HG03196 (cell line): ENCODE measurements around the gene RCAN3.
"Not testable (repeated sequence)": the region's sequence is repeated elsewhere in the genome, so short reads cannot be mapped to it uniquely, and the experiment has no call there.

Source experiments
- ATAC-seq: cut with Tn5 transposase; IDR thresholded peaks from one replicate; pipeline ENCODE4 v1.9.1; 2021; ENCODE audit not compliant: unreplicated experiment

Gene RCAN3

DNA sequence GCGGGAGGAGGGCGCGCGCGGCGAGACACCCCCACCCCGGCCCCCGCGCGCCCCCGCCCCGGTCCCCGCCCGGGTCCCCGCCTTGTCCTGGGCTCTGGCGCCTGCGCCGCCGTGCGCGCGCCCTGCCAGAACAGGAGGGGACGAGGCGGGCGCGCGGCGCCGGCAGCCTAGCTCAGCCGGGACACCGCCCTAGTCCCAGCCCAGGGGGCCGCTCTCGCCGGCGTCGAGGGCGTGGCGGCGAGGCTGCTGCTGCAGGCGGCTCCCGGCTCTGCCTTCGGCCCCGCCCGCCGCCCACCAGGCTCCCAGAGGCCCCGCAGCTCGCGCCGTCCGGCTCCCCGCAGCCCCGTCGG lies at the start of gene RCAN3:
Gene RCAN3, plus strand, starts transcription at position 128 of the 350 bp plus-strand sequence. CDS start 11,537 bp downstream, outside the sequence.
- no peak for ATAC-seq

- no peak for ATAC-seq
Measured at GRCh38 chr1:24452922-24453485, 49.6 kb upstream of the RCAN3 start.

GRCh38 chr1:24454673-24455072 lies 48.0 kb upstream of the RCAN3 start:
- ATAC-seq: no peak

- no peak for ATAC-seq
Measured at GRCh38 chr1:24455272-24455671, 47.4 kb upstream of the RCAN3 start.

GRCh38 chr1:24457866-24458265 lies 44.8 kb upstream of the RCAN3 start:
- ATAC-seq: no peak

GRCh38 chr1:24459551-24460266 lies 42.9 kb upstream of the RCAN3 start:
- ATAC-seq: no peak

GRCh38 chr1:24462128-24462527 lies 40.5 kb upstream of the RCAN3 start:
- not testable (repeated sequence) for ATAC-seq

- no peak for ATAC-seq
Measured at GRCh38 chr1:24463776-24464735, 38.6 kb upstream of the RCAN3 start.

GRCh38 chr1:24465099-24465498 lies 37.5 kb upstream of the RCAN3 start:
- ATAC-seq: no peak

DNA sequence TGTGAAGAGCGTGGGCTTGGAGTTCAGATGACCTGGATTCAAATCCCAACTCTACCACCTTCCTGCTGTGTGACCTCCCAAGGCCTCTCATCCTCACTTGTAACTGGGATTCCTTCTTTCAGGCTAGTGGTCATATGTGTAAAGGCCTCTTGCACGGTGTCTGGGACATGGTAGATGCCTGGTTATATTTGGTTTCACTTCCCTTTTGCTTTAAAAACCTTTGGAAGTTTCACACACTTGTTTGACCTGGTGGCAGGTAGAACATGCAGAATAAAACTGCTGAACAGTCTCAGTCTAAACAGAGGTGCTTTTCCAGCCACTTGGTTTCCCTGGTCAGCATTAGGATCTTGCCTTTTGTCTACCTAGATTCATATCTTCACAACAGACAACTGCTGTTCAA lies 37.0 kb upstream of the RCAN3 start:
- ATAC-seq: no peak

- no peak for ATAC-seq
Measured at GRCh38 chr1:24468685-24469316, 33.8 kb upstream of the RCAN3 start.

- ATAC-seq: no peak
Measured at GRCh38 chr1:24470592-24470991, 32.0 kb upstream of the RCAN3 start.

GRCh38 chr1:24472527-24473251 lies 29.9 kb upstream of the RCAN3 start:
- no peak for ATAC-seq

GRCh38 chr1:24474193-24474592 lies 28.4 kb upstream of the RCAN3 start:
- ATAC-seq: no peak

DNA sequence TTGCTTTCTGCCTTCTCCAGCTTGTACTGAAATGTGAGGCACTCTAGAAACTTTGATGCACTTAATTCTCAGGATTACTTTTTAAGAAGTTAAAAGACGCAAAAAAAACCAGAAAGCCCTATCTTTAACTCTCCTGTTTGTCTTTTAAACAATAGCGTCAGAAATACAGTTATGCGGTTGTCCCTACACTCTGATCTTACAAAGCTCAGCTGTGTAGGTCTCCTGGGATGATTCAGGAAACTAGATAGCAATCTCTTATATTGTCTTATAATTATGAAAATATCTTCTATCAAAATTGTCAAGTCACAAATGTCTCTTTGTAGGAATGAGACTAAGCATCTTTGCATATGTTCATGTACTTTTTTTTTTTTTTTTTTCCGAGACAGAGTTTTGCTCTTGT lies 26.9 kb upstream of the RCAN3 start:
- no peak for ATAC-seq

DNA sequence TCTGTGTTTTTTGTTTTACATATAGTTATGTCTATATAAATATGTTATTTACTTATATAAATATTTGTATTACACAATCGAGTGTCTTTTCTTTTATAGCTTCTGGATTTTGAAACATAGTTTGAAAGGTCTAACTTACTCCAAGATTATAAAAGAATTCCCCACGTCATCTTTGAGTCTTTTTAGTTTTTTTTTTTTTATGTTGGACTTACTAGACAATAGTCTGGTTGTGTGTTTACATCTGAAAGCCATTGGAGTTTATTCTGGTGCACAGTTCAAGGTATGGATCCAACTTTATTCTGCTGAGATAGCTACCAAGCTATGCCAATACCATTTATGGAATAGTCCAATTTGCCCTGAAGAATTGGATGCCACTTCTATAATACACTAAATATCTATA lies 26.1 kb upstream of the RCAN3 start:
- ATAC-seq: no peak

DNA sequence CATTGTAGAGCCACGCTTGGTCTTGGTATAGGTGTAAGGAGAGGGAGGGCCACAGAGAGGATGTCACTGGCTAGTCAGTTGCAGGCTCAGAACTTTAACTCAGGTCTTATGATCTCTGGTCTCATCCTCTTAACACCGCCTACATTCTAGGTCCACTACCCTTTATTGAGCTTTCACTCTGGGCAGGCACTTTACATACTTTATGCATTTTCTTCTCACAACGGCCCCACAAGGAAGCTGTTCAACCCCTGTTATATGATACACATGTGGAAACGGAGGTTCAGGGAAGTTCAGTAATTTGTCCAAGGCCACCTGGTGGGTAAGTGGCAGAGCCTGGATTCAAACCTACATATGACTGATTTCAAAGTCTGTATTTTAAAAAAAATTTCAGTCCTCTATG lies 25.3 kb upstream of the RCAN3 start:
- ATAC-seq: no peak

DNA sequence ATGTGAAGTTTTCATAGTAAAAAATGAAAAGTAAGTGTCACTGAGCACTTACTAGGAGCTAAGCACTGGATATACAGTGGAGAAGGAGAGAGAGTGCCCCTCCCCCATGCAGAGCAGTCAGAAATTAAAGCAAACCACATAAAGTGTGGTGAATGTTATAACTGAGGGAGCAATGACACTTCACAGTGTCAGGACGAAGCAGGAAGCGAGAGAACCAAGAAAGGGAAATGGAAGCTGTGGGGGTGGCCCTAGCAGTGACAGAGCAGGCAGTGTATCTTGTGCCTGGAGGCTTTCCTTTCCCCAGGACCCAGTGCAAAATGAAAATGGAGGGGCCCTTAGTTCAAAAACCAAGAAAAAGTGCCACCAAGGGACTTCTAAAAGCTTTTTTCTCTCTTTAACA lies 21.5 kb upstream of the RCAN3 start:
- ATAC-seq: no peak

DNA sequence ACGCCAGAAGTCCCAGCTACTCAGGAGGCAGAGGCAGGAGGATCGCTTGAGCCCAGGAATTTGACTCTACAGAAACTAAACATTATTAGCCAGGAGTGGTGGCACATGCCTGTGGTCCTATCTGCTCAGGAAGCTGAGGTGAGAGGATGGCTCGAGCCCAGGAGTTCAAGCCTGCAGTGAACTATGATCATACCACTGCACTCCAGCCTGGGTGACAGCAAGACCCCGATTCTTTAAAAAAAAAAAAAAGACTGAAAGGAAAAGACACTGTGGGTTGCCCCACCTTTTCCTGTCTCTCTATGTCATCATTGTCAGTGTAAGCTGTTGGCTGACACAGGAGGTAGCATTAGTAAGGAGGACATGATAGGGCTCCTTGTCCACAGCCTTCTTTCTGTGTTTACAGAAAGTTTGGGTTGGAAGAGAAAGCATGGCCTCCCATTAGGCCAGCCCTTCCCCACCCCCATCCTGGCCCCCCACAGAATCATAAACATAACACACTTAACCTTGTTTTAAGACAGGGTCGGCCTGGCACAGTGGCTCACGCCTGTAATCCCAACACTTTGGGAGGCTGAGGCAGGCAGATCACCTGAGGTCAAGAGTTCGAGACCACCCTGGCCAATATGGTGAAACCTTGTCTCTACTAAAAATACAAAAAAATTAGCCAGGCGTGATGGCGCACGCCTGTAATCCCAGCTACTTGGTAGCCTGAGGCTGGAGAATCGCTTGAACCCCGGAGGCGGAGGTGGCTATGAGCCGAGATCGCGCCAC lies 20.6 kb upstream of the RCAN3 start:
- no peak for ATAC-seq

- no peak for ATAC-seq
Measured at GRCh38 chr1:24483441-24483840, 19.2 kb upstream of the RCAN3 start.
